Type B pancreatic cell (in vitro differentiated cells): ENCODE measurements around the gene ACSL5. TPM values are rescaled to one million over a fixed set of nuclear protein-coding genes. Genes with fewer than 3 reads are reported as not detected.
A peak's percentile ranks its signal among the peaks of the same experiment; 100 is the strongest.
"Not testable (repeated sequence)": the region's sequence is repeated elsewhere in the genome, so short reads cannot be mapped to it uniquely, and the experiment has no call there.

ENCODE experiments used
- DNase-seq: peaks from one replicate; pipeline ENCODE4 v3.0.0; 2021; ENCODE audit warnings: mixed read lengths; ENCODE audit not compliant: unreplicated experiment; ENCODE audit errors: extremely low spot score
- H3K27ac Mint-ChIP-seq: 2 replicates; pipeline ENCODE4 v1.8.0; 2021; ENCODE audit warnings: mild to moderate bottlenecking, mixed read lengths
- H3K27me3 Mint-ChIP-seq: 2 replicates; pipeline ENCODE4 v1.8.0; 2021; ENCODE audit warnings: mixed read lengths
- H3K36me3 Mint-ChIP-seq: 2 replicates; pipeline ENCODE4 v1.8.0; 2021; ENCODE audit warnings: mixed read lengths
- H3K4me1 Mint-ChIP-seq: one replicate; pipeline ENCODE4 v1.8.0; 2021; ENCODE audit warnings: mixed read lengths; ENCODE audit not compliant: unreplicated experiment
- H3K4me3 Mint-ChIP-seq: 2 replicates; pipeline ENCODE4 v1.8.0; 2021; ENCODE audit warnings: mild to moderate bottlenecking, mixed read lengths
- H3K9me3 Mint-ChIP-seq: 2 replicates; pipeline ENCODE4 v1.8.0; 2021; ENCODE audit warnings: mixed read lengths
- total RNA-seq: library from RNA; stranded (reverse); gene quantifications from 2 replicates; pipeline ENCODE4 v1.2.1, GENCODE V29; 2021; ENCODE audit warnings: low replicate concordance
- TF ChIP-seq, protein P1 (sequence below): fragments of 200-600 bp; sonication (generic); conservative IDR thresholded peaks from 2 replicates; pipeline ENCODE4 v1.5.0; 2021; ENCODE audit warnings: antibody characterized with exemption, mild to moderate bottlenecking

The ACSL5 gene
- total RNA-seq, 1 donor from 2014 or later: 13.9 TPM

DNA sequence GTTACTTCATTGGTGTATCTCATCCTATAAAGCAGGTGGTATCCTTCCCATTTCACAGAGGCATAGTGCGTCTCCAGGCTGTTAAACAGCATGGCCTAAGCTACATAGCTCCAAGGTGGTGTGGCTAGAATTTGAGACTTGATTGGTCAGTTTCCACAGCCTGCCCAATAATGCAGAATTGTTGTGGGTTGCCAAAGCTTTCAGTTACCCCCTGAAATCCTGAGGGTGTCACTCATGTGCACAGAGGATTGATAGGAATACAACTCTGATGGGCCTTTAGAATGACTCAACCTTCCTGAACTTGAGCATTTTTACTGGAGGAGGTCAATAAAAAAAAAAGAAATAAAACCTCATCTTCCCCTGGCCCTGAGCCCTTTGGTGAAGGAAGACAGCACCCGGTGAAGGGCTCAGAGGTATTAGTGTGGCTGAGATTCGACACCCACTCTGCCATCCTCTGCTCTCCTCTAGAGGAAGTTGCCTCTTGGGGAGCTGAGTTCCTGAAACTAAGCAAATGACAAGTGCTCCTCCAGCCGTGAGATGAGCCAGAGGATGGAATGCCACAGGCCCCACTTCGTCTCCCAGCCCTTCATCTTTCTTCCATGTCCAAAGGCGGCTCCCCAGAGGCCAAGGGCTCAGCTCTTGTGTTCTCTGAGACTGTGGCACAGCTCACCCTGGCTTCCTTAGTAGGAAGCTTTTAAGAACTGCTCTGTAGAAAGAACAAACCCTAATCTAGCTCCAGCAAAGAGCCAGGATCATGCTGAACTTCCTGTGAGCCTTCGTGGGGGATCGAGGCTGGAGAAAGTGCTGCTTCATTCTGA, 1.0 kb downstream of the ACSL5 start:
- TF ChIP-seq, protein P1, sequence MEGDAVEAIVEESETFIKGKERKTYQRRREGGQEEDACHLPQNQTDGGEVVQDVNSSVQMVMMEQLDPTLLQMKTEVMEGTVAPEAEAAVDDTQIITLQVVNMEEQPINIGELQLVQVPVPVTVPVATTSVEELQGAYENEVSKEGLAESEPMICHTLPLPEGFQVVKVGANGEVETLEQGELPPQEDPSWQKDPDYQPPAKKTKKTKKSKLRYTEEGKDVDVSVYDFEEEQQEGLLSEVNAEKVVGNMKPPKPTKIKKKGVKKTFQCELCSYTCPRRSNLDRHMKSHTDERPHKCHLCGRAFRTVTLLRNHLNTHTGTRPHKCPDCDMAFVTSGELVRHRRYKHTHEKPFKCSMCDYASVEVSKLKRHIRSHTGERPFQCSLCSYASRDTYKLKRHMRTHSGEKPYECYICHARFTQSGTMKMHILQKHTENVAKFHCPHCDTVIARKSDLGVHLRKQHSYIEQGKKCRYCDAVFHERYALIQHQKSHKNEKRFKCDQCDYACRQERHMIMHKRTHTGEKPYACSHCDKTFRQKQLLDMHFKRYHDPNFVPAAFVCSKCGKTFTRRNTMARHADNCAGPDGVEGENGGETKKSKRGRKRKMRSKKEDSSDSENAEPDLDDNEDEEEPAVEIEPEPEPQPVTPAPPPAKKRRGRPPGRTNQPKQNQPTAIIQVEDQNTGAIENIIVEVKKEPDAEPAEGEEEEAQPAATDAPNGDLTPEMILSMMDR: no peak
- Mint-ChIP-seq H3K9me3 (no peaks in the 10 kb centered on the region), H3K27ac (peak overlapping the region; percentile 25), H3K4me3 (no peak overlapping the region), H3K4me1 (peaks cover 6% of the 10 kb centered on the region), H3K36me3 (no peaks in the 10 kb centered on the region), H3K27me3 (no peaks in the 10 kb centered on the region)
- DNase-seq: no peak

DNA sequence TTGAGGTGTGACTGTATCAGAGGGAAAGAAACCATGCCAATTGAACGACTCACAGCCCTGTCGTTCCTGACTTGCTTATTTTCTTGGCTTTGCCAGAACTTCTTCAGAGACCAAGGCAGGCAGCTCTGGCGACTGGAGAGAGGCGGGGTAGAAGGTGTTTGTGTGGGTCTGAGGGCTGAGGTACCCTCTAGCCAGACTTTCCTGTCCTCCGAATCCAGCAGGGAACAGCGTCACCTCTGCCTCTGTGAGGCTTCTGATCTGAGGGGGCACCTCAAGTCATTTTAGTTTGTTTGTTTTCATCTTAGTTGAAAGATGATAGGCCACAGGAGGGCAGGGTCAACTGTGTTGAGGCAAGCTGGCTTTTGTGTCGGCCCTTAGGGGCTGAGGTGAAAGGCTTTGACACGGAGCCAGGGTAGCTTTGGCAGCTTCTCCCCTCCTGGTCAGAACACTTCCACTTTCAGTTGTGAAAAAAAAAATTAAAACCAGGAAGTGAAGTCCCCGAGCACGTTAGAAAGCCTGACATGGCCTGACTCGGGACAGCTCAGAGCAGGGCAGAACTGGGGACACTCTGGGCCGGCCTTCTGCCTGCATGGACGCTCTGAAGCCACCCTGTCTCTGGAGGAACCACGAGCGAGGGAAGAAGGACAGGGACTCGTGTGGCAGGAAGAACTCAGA, 1.9 kb downstream of the ACSL5 start:
- peak overlapping the region; percentile 25 for H3K27ac Mint-ChIP-seq
- H3K36me3 Mint-ChIP-seq: no peaks in the 10 kb centered on the region
- no peaks in the 10 kb centered on the region for H3K9me3 Mint-ChIP-seq

DNA sequence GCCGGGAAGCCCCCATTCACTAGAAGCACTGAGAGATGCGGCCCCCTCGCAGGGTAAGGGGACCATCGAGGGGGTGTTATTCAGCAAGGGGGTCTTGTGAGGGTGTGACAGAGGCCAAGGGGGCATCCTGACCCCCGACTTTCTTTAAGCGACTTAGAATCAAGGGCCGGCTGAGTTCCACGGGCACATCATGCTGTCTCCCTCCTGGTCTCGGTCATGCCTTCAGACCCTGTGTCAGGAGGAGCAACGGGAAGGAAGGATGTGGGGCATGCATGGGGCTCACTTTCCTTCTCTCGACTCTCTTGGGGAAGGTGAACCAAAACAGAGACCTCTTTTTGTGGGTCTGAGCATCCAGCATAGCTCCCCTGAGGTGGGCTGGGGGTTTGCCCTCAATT, 2.5 kb downstream of the ACSL5 start:
- peaks cover 6% of the 10 kb centered on the region for H3K4me1 Mint-ChIP-seq
- H3K27me3 Mint-ChIP-seq: no peaks in the 10 kb centered on the region
- no peaks in the 10 kb centered on the region for H3K9me3 Mint-ChIP-seq
- H3K27ac Mint-ChIP-seq: no peak overlapping the region
- no peak for DNase-seq
- TF ChIP-seq, protein P1: no peak
- no peak overlapping the region for H3K4me3 Mint-ChIP-seq
- no peaks in the 10 kb centered on the region for H3K36me3 Mint-ChIP-seq

More for the DNA sequence above, 1.9 kb downstream of the ACSL5 start:
- H3K27me3 Mint-ChIP-seq: no peaks in the 10 kb centered on the region
- peak overlapping the region; percentile 39 for H3K4me3 Mint-ChIP-seq
- peaks cover 6% of the 10 kb centered on the region for H3K4me1 Mint-ChIP-seq
- TF ChIP-seq, protein P1: no peak
- DNase-seq: no peak

DNA sequence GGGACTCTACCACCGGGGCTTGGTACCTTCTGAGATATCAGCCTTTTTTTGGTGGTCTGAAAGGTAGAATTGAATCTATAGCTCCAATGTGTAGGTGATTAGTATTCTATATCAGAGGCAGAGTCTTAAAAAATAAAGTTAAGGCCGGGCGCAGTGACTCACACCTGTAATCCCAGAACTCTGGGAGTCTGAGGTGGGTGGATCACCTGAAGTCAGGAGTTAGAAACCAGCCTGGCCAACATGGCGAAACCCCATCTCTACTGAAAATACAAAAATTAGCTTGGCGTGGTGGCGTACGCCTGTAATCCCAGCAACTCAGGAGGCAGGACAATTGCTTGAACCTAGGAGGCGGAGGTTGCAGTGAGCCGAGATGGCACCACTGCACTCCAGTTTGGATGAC, 3.2 kb downstream of the ACSL5 start:
- H3K36me3 Mint-ChIP-seq: not testable (repeated sequence)

DNA sequence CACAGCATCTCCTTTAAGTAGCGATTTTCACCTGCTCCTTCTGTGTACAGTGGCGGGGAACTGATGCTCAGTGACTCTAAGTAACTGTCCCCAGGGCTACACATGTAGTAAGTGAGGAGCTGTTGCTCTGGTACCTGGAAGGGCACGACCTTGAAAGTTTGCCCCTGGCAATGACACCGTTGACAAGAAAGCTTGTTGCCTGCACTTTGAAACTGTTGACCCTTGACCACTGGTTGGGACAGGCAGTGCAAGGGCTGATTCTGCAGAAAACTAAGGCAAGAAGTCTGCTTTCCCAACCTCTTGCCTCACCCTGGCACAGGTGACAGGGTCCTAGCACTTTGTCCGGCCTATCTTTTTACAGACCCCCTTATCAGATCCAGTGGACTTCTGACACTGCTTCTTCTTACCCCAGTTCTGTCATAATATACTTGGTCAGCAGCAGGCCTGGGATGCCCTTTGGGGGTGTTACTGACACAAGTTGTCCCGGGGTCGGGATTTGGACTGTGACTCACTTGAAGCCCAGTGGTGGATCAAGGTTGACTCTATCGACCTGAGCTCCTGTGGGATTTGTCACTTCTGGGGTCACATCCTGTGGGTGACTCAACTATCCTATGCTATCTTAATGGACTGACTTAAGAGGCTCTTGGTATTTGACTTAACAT, 5.8 kb downstream of the ACSL5 start:
- peak overlapping the region; percentile 39 for H3K27ac Mint-ChIP-seq
- H3K36me3 Mint-ChIP-seq: no peaks in the 10 kb centered on the region
- no peaks in the 10 kb centered on the region for H3K27me3 Mint-ChIP-seq
- no peak overlapping the region for H3K4me3 Mint-ChIP-seq
- DNase-seq: no peak
- peaks cover 15% of the 10 kb centered on the region for H3K4me1 Mint-ChIP-seq
- H3K9me3 Mint-ChIP-seq: no peaks in the 10 kb centered on the region
- TF ChIP-seq, protein P1: no peak

More for the DNA sequence above, 3.2 kb downstream of the ACSL5 start:
- not testable (repeated sequence) for H3K4me1 Mint-ChIP-seq, H3K27me3 Mint-ChIP-seq, H3K9me3 Mint-ChIP-seq, H3K4me3 Mint-ChIP-seq, DNase-seq, H3K27ac Mint-ChIP-seq
